Brain microvascular endothelial cell (primary cell): Measurements from ENCODE around the gene ZIC2.
"Not testable (repeated sequence)": the region's sequence is repeated elsewhere in the genome, so short reads cannot be mapped to it uniquely, and the experiment has no call there.

Experiments
- DNase-seq: peaks from one replicate; pipeline ENCODE4 v3.0.0-alpha.2; 2020
- H3K27ac ChIP-seq: fragments of 250-450 bp; sonication (Bioruptor Pico); 2 replicates; pipeline ENCODE4 v1.5.1; 2020; ENCODE audit warnings: mild to moderate bottlenecking, moderate library complexity
- H3K27me3 ChIP-seq: fragments of 250-450 bp; sonication (Bioruptor Pico); replicated peaks from 2 replicates; pipeline ENCODE4 v1.5.1; 2020; ENCODE audit warnings: mild to moderate bottlenecking
- H3K36me3 ChIP-seq: fragments of 250-450 bp; sonication (Bioruptor Pico); replicated peaks from 2 replicates; pipeline ENCODE4 v1.5.1; 2020; ENCODE audit warnings: mild to moderate bottlenecking
- H3K4me3 ChIP-seq: 2 replicates; pipeline ENCODE4 v1.5.1; 2011; ENCODE audit warnings: low read depth, mild to moderate bottlenecking, control low read depth, low read length, moderate library complexity
- in situ Hi-C: cut with HindIII; loops from 2 replicates; pipeline ENCODE4 v1.10.0; 2017; ENCODE audit warnings: low sequenced_read_pairs, low pct_ligation_motif_present
- TF ChIP-seq, protein P1 (sequence below): IDR thresholded peaks from 2 replicates; pipeline ENCODE4 v1.5.1; 2011; ENCODE audit warnings: low read depth, mild to moderate bottlenecking, moderate library complexity, low read length, control low read depth, inconsistent platforms; ENCODE audit errors: missing control alignments

Gene ZIC2

DNA sequence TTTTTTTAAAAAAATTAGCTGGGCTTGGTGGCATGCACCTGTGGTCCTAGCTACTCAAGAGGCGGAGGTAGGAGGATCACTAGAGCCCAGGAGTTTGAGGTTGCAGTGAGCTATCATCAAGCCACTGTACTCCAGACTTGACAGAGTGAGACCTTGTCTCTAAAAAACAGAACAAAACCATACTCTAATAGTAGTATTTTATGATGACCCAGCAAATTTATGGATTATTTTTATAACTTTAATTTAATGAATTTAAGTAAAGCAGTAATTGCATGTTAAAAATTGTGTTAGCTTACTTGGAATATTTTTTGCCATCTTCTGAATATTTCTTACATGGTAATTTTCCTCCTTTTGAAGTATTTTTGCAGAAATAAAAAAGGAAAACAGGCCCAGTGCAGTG, 48.3 kb downstream of the ZIC2 start:
- Histone ChIP-seq H3K27ac (no peak overlapping the region), H3K27me3 (no peaks in the 10 kb centered on the region), H3K36me3 (no peaks in the 10 kb centered on the region), H3K4me3 (no peak overlapping the region)
- TF ChIP-seq, protein P1, sequence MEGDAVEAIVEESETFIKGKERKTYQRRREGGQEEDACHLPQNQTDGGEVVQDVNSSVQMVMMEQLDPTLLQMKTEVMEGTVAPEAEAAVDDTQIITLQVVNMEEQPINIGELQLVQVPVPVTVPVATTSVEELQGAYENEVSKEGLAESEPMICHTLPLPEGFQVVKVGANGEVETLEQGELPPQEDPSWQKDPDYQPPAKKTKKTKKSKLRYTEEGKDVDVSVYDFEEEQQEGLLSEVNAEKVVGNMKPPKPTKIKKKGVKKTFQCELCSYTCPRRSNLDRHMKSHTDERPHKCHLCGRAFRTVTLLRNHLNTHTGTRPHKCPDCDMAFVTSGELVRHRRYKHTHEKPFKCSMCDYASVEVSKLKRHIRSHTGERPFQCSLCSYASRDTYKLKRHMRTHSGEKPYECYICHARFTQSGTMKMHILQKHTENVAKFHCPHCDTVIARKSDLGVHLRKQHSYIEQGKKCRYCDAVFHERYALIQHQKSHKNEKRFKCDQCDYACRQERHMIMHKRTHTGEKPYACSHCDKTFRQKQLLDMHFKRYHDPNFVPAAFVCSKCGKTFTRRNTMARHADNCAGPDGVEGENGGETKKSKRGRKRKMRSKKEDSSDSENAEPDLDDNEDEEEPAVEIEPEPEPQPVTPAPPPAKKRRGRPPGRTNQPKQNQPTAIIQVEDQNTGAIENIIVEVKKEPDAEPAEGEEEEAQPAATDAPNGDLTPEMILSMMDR: no peak
- in situ Hi-C loops: no loop called here
- no peak for DNase-seq

DNA sequence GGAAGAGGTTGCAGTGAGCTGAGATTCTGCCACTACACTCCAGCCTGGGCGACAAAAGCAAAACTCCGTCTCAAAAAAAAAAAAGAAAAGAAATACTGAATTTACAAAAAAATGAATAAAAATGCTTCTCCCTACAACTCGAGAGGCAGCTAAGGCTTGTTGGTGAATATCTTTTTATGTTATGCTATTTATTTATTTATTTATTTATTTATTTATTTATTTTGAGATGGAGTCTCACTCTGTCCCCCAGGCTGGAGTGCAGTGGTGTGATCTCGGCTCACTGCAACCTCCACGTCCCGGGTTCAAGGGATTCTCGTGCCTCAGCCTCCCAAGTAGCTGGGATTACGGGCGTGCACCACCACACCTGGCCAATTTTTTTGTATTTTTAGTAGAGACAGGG, 51.1 kb downstream of the ZIC2 start:
- DNase-seq, H3K27ac ChIP-seq, H3K27me3 ChIP-seq, H3K36me3 ChIP-seq, in situ Hi-C loops, H3K4me3 ChIP-seq: not testable (repeated sequence)

- H3K27ac ChIP-seq: no peak overlapping the region
- in situ Hi-C loops: no loop called here
- H3K27me3 ChIP-seq: no peaks in the 10 kb centered on the region
- no peaks in the 10 kb centered on the region for H3K36me3 ChIP-seq
- H3K4me3 ChIP-seq: no peak overlapping the region
- TF ChIP-seq, protein P1: no peak
- DNase-seq: no peak
Observed at GRCh38 chr13:100035936-100036335, 54.4 kb downstream of the ZIC2 start.
